ENCODE data around the gene TMEM144.
"Not testable (repeated sequence)": the region's sequence is repeated elsewhere in the genome, so short reads cannot be mapped to it uniquely, and the experiment has no call there.

The TMEM144 gene

GRCh38 chr4:158190718-158191117 lies 19.6 kb upstream of the TMEM144 start:
- no peak for DNase-seq (ENCODE audit: low read depth in 2 of 2)

- DNase-seq (ENCODE audit: low read depth in 2 of 2) = no peak
These were observed 17.7 kb upstream of the TMEM144 start for GRCh38 chr4:158192439-158193158.

GRCh38 chr4:158193171-158193749 lies 17.0 kb upstream of the TMEM144 start:
- DNase-seq (ENCODE audit: low read depth in 2 of 2) = no peak

GRCh38 chr4:158195297-158195696 lies 15.0 kb upstream of the TMEM144 start:
- DNase-seq (ENCODE audit: low read depth in 2 of 2) = no peak

- no peak for DNase-seq (ENCODE audit: low read depth in 2 of 2)
These were observed 13.0 kb upstream of the TMEM144 start for GRCh38 chr4:158197194-158197776.

GRCh38 chr4:158200214-158200613 lies 10.1 kb upstream of the TMEM144 start:
- DNase-seq (ENCODE audit: low read depth in 2 of 2) = no peak

GRCh38 chr4:158201322-158201721 lies 9.0 kb upstream of the TMEM144 start:
- DNase-seq (ENCODE audit: low read depth in 2 of 2) = no peak

GRCh38 chr4:158201876-158202275 lies 8.4 kb upstream of the TMEM144 start:
- DNase-seq (ENCODE audit: low read depth in 2 of 2) = no peak

GRCh38 chr4:158202481-158202880 lies 7.8 kb upstream of the TMEM144 start:
- no peak for DNase-seq (ENCODE audit: low read depth in 2 of 2)

- DNase-seq (ENCODE audit: low read depth in 2 of 2) = no peak
These were observed 6.8 kb upstream of the TMEM144 start for GRCh38 chr4:158203436-158203835.

- DNase-seq (ENCODE audit: low read depth in 2 of 2) = no peak
These were observed 6.4 kb upstream of the TMEM144 start for GRCh38 chr4:158203929-158204328.

- DNase-seq (ENCODE audit: low read depth in 2 of 2) = no peak
These were observed 1.2 kb upstream of the TMEM144 start for GRCh38 chr4:158208963-158209640.

- no peak for DNase-seq (ENCODE audit: low read depth in 2 of 2)
These were observed 936 bp downstream of the TMEM144 start for GRCh38 chr4:158211222-158211621.

GRCh38 chr4:158213466-158213865 lies 3.2 kb downstream of the TMEM144 start:
- no peak for DNase-seq (ENCODE audit: low read depth in 2 of 2)

GRCh38 chr4:158214856-158215255 lies 4.6 kb downstream of the TMEM144 start:
- DNase-seq (ENCODE audit: low read depth in 2 of 2) = no peak

- DNase-seq (ENCODE audit: low read depth in 2 of 2) = no peak
These were observed 7.5 kb downstream of the TMEM144 start for GRCh38 chr4:158217763-158218162.

- DNase-seq (ENCODE audit: low read depth in 2 of 2) = no peak
These were observed 9.3 kb downstream of the TMEM144 start for GRCh38 chr4:158219623-158220022.

GRCh38 chr4:158224318-158224717 lies 14.0 kb downstream of the TMEM144 start:
- DNase-seq (ENCODE audit: low read depth in 2 of 2) = not testable (repeated sequence)

- not testable (repeated sequence) for DNase-seq (ENCODE audit: low read depth in 2 of 2)
These were observed 14.7 kb downstream of the TMEM144 start for GRCh38 chr4:158224999-158225398.

- DNase-seq (ENCODE audit: low read depth in 2 of 2) = not testable (repeated sequence)
These were observed 17.6 kb downstream of the TMEM144 start for GRCh38 chr4:158227880-158228279.

GRCh38 chr4:158228399-158228798 lies 18.1 kb downstream of the TMEM144 start:
- DNase-seq (ENCODE audit: low read depth in 2 of 2) = not testable (repeated sequence)

- DNase-seq (ENCODE audit: low read depth in 2 of 2) = no peak
These were observed 19.5 kb downstream of the TMEM144 start for GRCh38 chr4:158229768-158230167.

GRCh38 chr4:158234671-158235070 lies 24.4 kb downstream of the TMEM144 start:
- DNase-seq (ENCODE audit: low read depth in 2 of 2) = no peak
